Pulmonary artery endothelial cell (primary cell): Measurements from ENCODE around the gene PIGQ. TPM values are rescaled to one million over a fixed set of nuclear protein-coding genes. Genes with fewer than 3 reads are reported as not detected.

Experiments
- DNase-seq: peaks from one replicate; pipeline ENCODE4 v3.0.0-alpha.2; 2011; ENCODE audit warnings: low read depth, low spot score
- total RNA-seq: library from RNA; depleted of rRNA; stranded (reverse); fragments of >200 nt; gene quantifications from 2 replicates; pipeline ENCODE4 v1.2.3, GENCODE V29; 2014

The PIGQ gene
- total RNA-seq, 1 donor from 2014 or later, result 24.1 TPM

DNA sequence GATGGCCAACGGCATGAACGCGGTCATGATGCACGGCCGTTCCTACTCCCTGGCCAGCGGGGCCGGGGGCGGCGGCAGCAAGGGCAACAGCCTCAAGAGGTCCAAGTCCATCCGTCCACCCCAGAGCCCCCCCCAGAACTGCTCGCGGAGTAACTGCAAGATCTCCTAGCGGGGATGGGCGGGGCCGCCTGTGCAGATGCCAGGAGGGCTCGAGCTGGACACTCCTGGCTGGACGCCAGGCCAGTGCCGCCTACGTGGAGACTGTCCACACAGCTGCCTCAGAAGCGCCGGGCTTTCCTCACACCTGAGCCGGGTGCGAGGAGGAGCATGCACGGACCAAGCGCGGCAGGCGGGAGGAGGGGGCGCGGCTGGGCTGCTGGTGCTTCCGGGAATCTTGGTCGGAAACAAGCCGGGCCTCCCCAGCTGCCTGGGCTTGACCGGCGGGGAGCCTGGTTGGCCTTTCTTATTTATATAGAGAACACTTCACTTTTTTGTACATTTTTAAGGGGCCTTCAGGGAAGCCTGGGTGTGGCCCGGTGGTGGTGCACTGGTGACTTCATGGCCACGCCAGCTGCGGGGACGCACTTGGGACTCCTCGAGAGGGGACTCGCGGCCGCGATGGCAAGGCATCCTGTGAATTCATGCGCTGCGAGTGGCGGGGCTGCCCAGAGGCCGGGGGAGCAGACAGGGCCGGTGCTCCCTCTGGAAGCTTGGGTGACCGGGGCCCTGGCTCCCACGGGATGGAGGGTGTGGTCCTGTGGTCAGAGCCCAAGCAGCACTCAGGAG, 57.9 kb downstream of the PIGQ start:
- no peak for DNase-seq

DNA sequence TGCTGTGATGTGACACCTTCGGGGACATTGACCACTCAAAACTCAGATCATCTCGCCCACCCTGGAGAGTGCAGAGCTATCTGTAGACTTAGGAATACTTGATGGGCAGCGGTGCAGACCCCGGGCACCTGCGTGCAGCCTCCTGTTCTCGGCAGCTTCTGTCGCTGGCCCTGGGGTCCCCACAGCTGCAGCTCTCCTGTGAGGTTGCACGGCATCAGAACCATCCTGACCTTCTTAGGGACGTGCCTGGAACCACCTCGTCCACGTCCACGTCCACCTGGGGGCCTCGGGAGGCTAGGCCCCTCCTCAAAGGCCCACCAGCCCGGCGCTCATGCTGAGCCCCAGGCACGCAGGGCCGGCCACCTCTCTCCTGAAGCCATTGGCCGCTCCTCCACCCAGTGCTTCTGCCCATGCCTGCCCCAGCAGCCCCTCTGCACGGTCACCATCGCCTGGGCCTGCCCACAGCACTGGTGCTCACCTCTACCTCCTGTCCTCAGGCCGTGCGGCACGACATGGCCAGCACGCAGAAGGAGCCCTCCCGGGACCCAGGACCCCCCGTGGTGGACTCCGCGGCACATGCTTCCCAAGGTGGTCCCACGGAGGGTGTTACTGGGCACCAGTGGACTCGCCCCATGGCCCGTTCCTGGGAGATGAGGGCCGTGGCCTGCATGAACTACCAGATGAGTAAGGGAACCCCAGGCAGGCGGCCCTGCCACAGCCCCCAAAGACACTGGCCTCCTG, 58.7 kb downstream of the PIGQ start:
- no peak for DNase-seq

DNA sequence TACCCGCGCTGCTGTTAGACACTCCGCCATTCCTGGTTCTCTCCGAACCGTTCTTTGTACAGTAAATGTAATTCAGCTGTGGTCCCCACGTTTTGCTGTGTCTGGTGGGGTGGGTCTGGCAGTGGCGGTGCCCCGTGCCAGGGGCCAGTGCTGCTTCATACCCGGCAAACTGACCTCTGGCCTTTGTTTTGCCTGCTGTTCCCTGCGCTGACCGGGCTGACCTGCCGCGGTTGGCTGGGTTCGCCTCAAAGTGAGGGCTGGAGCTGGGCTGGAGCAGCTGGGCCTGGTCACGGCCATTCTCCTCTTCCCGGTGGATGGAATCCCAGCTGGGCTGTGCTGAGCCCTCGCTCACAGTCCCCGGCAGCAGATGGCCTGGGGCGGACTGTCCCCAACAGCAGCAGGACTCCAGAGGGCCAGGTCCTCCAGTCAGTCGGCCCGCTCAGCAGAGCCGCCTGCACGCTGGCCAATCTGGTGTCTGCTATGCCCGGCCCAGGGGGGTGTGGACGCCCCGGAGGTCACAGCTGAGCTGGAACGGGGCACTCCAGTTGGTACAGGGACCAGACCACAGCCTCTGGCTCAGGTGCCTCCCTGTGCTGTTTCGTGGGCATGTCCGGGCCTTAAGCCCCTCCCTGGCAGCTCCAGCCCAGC, 59.5 kb downstream of the PIGQ start:
- no peak for DNase-seq

DNA sequence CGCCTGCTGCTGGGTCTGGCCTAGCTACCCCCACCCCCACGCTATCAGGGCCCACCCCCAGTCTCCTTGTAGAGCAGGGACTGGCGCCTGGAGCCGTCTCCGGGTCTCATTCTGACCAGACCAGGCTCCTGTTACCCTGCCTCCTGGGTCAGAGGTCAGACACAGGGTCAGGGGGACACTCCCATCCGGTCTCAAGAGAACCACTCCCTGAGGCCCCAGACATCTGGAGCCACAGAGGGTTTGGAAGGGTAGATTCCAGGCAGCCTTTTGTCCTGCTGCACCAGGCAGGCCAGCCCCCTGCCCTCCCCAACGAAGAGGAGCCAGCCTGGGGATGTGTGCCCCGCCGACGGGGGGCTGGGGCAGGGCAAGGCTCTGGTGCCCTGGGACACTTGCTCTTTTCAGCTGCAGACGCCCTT, 60.1 kb downstream of the PIGQ start:
- DNase-seq, result no peak

DNA sequence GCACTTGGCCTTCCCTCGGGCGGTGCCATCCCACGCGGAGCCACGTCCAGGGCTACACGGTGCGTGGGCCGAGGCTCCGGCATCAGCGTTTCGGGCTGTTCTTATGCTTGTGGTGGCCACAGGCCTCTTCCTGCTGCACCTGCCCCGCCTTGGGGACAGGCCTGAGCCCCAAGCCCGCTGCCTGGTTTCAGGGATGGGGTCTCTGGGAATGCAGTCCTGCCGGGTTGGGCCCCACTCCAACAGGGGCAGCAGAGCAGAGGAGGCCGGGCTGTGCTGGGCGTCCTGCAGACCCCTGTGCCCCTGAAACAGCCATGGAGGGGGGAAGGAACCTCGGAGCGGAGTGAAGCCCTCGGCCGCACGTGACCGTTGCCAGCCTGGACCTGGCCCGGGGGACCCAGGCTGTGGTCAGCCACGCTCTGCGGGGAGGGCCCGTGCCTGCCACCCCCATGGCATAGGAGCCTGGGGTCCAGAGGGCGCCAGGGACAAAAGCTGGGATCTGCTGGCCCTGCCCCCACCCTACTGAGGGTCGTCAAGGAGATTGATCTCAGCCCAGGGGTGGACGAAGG, 60.6 kb downstream of the PIGQ start:
- DNase-seq, result no peak

DNA sequence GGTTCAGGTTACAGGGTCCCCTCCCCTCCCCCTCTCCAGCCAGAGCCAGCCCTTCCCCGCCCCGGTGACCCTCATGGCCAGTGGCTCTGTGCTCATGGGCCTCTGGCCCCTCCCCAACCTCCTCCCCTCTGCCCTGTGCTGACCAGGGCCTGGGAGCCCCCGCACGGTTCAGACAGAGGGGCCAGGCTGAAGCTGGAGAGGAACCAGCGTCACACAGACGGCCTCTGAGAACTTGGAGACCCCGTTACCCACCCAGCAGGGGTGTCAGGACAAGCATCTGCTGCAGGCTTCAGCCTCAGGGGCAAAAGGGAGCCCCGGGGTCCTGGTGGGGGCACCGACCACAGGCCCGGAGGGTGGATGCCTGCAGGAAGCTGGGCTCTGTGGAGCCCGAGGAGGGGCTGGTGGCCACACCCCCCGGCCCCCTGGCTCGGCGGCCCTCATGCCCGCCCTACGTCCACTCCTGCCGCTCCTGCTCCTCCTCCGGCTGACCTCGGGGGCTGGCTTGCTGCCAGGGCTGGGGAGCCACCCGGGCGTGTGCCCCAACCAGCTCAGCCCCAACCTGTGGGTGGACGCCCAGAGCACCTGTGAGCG, 61.1 kb downstream of the PIGQ start, which contains the start of gene WFIKKN1:
Gene WFIKKN1, plus strand, starts transcription at position 171 of the 591 bp plus-strand sequence. Its CDS starts 269 bp downstream, at position 440.
- DNase-seq, result no peak

DNA sequence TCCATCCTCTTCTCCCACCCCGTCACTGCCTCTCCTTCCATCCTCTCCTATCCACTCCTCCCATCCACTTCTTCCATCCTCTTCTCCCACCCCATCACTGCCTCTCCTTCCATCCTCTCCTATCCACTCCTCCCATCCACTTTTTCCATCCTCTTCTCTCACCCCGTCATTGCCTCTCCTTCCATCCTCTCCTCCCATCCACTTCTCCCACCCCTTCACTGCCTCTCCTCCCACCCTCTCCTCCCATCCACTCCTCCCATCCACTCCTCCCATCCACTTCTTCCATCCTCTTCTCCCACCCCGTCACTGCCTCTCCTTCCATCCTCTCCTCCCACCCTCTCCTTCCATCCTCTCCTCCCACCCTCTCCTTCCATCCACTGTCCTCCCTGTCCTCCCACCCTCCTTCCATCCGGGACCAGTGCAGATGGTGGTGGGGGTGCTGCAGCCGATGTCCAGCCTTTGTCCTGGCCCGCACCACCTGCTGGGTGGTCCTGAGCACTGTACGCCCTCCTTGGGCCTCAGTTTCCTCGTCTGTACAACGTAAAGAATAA, 62.1 kb downstream of the PIGQ start:
- no peak for DNase-seq

DNA sequence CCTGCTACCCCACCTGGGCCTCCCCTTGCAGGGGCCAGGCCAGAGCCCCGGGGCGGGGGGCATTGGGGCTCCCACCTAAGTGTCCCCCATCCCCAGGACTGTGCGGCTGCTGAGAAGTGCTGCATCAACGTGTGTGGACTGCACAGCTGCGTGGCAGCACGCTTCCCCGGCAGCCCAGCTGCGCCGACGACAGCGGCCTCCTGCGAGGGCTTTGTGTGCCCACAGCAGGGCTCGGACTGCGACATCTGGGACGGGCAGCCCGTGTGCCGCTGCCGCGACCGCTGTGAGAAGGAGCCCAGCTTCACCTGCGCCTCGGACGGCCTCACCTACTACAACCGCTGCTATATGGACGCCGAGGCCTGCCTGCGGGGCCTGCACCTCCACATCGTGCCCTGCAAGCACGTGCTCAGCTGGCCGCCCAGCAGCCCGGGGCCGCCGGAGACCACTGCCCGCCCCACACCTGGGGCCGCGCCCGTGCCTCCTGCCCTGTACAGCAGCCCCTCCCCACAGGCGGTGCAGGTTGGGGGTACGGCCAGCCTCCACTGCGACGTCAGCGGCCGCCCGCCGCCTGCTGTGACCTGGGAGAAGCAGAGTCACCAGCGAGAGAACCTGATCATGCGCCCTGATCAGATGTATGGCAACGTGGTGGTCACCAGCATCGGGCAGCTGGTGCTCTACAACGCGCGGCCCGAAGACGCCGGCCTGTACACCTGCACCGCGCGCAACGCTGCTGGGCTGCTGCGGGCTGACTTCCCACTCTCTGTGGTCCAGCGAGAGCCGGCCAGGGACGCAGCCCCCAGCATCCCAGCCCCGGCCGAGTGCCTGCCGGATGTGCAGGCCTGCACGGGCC, 62.9 kb downstream of the PIGQ start:
- DNase-seq, result no peak

DNA sequence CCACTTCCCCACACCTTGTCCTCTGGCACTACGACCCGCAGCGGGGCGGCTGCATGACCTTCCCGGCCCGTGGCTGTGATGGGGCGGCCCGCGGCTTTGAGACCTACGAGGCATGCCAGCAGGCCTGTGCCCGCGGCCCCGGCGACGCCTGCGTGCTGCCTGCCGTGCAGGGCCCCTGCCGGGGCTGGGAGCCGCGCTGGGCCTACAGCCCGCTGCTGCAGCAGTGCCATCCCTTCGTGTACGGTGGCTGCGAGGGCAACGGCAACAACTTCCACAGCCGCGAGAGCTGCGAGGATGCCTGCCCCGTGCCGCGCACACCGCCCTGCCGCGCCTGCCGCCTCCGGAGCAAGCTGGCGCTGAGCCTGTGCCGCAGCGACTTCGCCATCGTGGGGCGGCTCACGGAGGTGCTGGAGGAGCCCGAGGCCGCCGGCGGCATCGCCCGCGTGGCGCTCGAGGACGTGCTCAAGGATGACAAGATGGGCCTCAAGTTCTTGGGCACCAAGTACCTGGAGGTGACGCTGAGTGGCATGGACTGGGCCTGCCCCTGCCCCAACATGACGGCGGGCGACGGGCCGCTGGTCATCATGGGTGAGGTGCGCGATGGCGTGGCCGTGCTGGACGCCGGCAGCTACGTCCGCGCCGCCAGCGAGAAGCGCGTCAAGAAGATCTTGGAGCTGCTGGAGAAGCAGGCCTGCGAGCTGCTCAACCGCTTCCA, 63.7 kb downstream of the PIGQ start:
- no peak for DNase-seq

Other genes starting within 250 kb of the PIGQ start
- gene AXIN1, start 217.2 kb upstream of the PIGQ start, total RNA-seq, result 23.5 and 23.8 TPM in 2 replicates
- gene MRPL28, start 199.4 kb upstream of the PIGQ start, total RNA-seq, result 113 and 131 TPM in 2 replicates
- gene PGAP6, start 188.0 kb upstream of the PIGQ start, total RNA-seq, result 81.1 and 102 TPM in 2 replicates
- 42.2 and 87.8 TPM in 2 replicates for gene NME4, start 172.8 kb upstream of the PIGQ start, total RNA-seq
- 10.5 and 19.4 TPM in 2 replicates for gene DECR2, start 168.1 kb upstream of the PIGQ start, total RNA-seq
- gene RAB11FIP3, start 144.3 kb upstream of the PIGQ start, total RNA-seq, result 27.7 and 33.3 TPM in 2 replicates
- gene CAPN15, start 42.3 kb upstream of the PIGQ start, total RNA-seq, result 39.0 and 40.7 TPM in 2 replicates
- gene PRR35, start 9.6 kb upstream of the PIGQ start, total RNA-seq, result not detected in 2 replicates
- gene NHLRC4, start 3.0 kb upstream of the PIGQ start, total RNA-seq, result 0.71 and 2.1 TPM in 2 replicates
- gene RAB40C, start 20.1 kb downstream of the PIGQ start, total RNA-seq, result 11.9 and 12.9 TPM in 2 replicates
- 0.07 TPM in 2 replicates for gene WFIKKN1, start 61.0 kb downstream of the PIGQ start, total RNA-seq
- 61.9 and 101 TPM in 2 replicates for gene METTL26, start 66.3 kb downstream of the PIGQ start, total RNA-seq
- gene MCRIP2, start 71.9 kb downstream of the PIGQ start, total RNA-seq, result 14.2 and 22.3 TPM in 2 replicates
- gene WDR90, start 79.4 kb downstream of the PIGQ start, total RNA-seq, result 10.7 and 14.8 TPM in 2 replicates
- gene RHOT2, start 98.2 kb downstream of the PIGQ start, total RNA-seq, result 36.0 and 37.2 TPM in 2 replicates
- gene RHBDL1, start 105.7 kb downstream of the PIGQ start, total RNA-seq, result 0.71 and 0.73 TPM in 2 replicates
- 131 and 146 TPM in 2 replicates for gene STUB1, start 110.4 kb downstream of the PIGQ start, total RNA-seq
- gene JMJD8, start 114.4 kb downstream of the PIGQ start, total RNA-seq, result 28.8 and 30.9 TPM in 2 replicates
- 4.0 and 4.7 TPM in 2 replicates for gene WDR24, start 120.4 kb downstream of the PIGQ start, total RNA-seq
- gene FBXL16, start 135.8 kb downstream of the PIGQ start, total RNA-seq, result 0.04 and 0.20 TPM in 2 replicates
- gene METRN, start 145.2 kb downstream of the PIGQ start, total RNA-seq, result 30.9 and 68.3 TPM in 2 replicates
- 23.1 and 28.8 TPM in 2 replicates for gene ANTKMT, start 151.2 kb downstream of the PIGQ start, total RNA-seq
- 1.3 and 1.4 TPM in 2 replicates for gene CCDC78, start 156.5 kb downstream of the PIGQ start, total RNA-seq
- 6.4 and 17.6 TPM in 2 replicates for gene HAGHL, start 157.1 kb downstream of the PIGQ start, total RNA-seq
- 32.9 and 48.5 TPM in 2 replicates for gene CIAO3, start 171.0 kb downstream of the PIGQ start, total RNA-seq
- gene MSLN, start 190.8 kb downstream of the PIGQ start, total RNA-seq, result not detected in 2 replicates
- gene RPUSD1, start 218.4 kb downstream of the PIGQ start, total RNA-seq, result 41.9 and 45.0 TPM in 2 replicates
- gene CHTF18, start 218.7 kb downstream of the PIGQ start, total RNA-seq, result 14.2 and 21.4 TPM in 2 replicates
- not detected in 2 replicates for gene GNG13, start 230.8 kb downstream of the PIGQ start, total RNA-seq